WTC11 (cell line): Measurements from ENCODE around the gene AKAP13.

ENCODE experiments used
- FOXP1 ChIP-seq: sonication (generic); formaldehyde crosslinking; IDR thresholded peaks from 2 replicates; pipeline ENCODE4 v1.8.0; 2022; ENCODE audit warnings: missing genetic modification reagents, mild to moderate bottlenecking, moderate library complexity, borderline replicate concordance
- TCF7 ChIP-seq: sonication (generic); formaldehyde crosslinking; IDR thresholded peaks from 2 replicates; pipeline ENCODE4 v1.8.0; 2022; ENCODE audit warnings: mild to moderate bottlenecking, low read depth, missing genetic modification reagents, moderate library complexity
- ZNF263 ChIP-seq: sonication (generic); formaldehyde crosslinking; IDR thresholded peaks from 2 replicates; pipeline ENCODE4 v1.8.1; 2022; ENCODE audit warnings: low read depth, mild to moderate bottlenecking, moderate library complexity, missing genetic modification reagents
- TF ChIP-seq, protein P1 (sequence below): sonication (generic); formaldehyde crosslinking; IDR thresholded peaks from 2 replicates; pipeline ENCODE4 v1.8.1; 2023; ENCODE audit warnings: mild to moderate bottlenecking, moderate library complexity, missing genetic modification reagents
- TF ChIP-seq, protein P2 (sequence below): fragments of 200-600 bp; IDR thresholded peaks from 2 replicates; pipeline ENCODE4 v1.8.0; 2022; ENCODE audit warnings: antibody characterized with exemption

DNA sequence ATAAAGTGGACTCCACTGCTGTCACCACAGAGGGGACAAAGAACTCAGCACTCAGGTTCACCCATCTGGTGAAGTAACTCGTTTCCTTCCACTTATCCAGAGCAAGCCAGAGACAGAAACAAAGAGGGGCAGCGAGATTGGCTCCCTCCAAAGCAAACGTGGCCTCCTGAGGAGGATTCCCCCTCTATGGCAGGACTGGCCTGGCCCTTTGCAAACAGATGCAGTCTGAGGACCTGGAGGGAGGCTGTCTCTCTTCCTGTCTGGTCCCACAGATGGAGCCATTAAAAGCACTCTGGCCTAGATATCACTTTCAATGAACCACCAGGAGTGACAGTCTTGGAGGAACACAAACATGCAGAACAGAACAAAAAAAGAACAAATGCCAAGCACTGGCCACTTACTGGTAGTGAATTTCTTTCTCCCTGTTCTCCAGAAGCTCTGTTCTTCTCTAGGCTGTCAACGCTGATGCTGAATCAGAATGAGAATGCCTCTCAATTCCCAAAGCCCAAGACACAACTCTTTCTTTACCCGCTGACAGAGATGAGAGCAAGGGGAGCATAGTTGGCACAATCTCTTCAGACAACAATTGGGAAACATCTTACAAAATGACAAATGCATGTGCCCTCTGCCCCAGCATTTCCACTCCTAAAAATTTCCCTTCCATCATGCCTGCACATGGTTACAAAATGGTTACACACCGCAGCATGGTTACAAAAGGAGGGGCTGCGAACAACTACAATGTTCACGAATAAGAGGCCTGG is 400.0 kb downstream of the AKAP13 start:
- TF ChIP-seq, protein P1, sequence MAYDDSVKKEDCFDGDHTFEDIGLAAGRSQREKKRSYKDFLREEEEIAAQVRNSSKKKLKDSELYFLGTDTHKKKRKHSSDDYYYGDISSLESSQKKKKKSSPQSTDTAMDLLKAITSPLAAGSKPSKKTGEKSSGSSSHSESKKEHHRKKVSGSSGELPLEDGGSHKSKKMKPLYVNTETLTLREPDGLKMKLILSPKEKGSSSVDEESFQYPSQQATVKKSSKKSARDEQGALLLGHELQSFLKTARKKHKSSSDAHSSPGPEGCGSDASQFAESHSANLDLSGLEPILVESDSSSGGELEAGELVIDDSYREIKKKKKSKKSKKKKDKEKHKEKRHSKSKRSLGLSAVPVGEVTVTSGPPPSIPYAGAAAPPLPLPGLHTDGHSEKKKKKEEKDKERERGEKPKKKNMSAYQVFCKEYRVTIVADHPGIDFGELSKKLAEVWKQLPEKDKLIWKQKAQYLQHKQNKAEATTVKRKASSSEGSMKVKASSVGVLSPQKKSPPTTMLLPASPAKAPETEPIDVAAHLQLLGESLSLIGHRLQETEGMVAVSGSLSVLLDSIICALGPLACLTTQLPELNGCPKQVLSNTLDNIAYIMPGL (CRISPR knock-in tag) = no peak
- no peak for TF ChIP-seq ZNF263 (CRISPR knock-in tag)
- no peak for TF ChIP-seq TCF7 (CRISPR knock-in tag)
- TF ChIP-seq FOXP1 (CRISPR knock-in tag) = no peak
- TF ChIP-seq, protein P2, sequence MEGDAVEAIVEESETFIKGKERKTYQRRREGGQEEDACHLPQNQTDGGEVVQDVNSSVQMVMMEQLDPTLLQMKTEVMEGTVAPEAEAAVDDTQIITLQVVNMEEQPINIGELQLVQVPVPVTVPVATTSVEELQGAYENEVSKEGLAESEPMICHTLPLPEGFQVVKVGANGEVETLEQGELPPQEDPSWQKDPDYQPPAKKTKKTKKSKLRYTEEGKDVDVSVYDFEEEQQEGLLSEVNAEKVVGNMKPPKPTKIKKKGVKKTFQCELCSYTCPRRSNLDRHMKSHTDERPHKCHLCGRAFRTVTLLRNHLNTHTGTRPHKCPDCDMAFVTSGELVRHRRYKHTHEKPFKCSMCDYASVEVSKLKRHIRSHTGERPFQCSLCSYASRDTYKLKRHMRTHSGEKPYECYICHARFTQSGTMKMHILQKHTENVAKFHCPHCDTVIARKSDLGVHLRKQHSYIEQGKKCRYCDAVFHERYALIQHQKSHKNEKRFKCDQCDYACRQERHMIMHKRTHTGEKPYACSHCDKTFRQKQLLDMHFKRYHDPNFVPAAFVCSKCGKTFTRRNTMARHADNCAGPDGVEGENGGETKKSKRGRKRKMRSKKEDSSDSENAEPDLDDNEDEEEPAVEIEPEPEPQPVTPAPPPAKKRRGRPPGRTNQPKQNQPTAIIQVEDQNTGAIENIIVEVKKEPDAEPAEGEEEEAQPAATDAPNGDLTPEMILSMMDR = no peak
